ENCODE measurements around the gene CLEC16A.

CLEC16A gene

DNA sequence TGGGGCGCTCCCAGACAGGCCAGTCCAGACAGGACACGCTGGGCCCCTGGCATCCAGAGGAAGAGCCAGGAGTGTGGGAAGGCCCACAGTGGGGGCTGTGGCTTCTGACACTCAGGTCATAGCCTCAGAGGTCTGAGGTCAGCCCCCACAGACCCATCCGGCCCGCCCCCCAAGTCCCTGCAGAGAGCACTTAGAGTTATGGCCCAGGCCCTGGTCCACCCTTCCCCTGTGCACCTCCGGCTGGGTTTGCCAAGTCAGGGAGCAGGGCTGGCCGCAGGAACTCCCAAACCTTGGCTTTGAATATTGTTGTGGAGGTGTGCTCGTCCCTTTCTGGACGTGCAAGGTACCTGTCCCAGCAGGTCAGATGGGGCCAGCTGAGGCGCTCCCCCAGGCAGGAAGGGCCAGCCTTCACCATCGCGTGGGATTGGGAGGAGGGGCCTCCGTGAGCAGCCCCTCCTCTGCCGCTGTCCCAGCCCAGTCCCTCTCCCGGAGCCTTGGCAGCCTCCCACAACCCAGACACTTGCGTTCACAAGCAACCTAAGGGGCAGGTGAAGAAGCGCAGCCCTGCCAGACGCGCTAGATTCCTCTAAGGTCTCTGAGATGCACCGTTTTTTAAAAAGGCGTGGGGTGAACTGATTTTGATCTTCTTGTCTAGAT, 237.0 kb downstream of the CLEC16A start:
- no peak for DNase-seq (ENCODE audit: low spot score)

DNA sequence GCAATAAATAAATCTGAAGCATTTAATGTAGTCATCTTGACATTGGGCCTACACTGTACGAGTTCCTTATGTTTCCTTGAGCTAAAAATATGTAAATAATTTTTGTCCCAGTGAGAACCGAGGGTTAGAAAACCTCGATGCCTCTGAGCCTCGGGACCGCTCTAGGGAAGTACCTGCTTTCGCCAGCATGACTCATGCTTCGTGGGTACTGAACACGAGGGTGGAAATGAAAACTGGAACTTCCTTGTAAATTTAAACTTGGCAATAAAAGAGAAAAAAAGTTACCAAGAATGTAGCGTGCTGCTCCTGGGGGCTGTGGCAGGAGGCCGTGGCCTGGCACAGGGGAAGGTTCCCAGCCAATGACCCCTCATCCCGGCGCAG, 237.5 kb downstream of the CLEC16A start:
- no peak for DNase-seq (ENCODE audit: low spot score)

GRCh38 chr16:11182411-11182810, 238.0 kb downstream of the CLEC16A start:
- DNase-seq (ENCODE audit: low spot score) = no peak

GRCh38 chr16:11183035-11183812, 238.9 kb downstream of the CLEC16A start:
- DNase-seq (ENCODE audit: low spot score) = no peak

DNA sequence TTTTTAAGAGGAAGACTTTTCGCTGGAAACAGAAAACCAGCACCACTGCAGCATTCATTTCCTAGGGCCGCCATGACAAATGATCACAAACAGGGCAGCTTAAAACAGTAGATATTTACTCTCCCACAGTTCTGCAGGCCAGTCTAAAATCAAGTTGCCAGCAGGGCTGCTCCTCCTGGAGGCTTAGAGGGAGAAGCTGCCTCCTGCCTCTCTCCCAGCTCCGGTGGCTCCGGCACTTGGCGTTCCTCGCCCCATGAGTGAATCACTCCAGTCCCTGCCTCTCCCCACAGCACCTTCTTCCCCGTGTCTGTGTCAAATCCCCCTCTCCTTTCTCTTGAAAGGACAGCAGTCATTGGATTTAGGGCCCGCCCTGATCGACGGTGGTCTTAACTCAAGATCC, 239.6 kb downstream of the CLEC16A start:
- no peak for DNase-seq (ENCODE audit: low spot score)

- DNase-seq (ENCODE audit: low spot score) = no peak
These were observed 243.2 kb downstream of the CLEC16A start for GRCh38 chr16:11187522-11188023.

- DNase-seq (ENCODE audit: low spot score) = no peak
These were observed 244.7 kb downstream of the CLEC16A start for GRCh38 chr16:11188801-11189740.

- DNase-seq (ENCODE audit: low spot score) = peak; percentile 53
These were observed 246.5 kb downstream of the CLEC16A start for GRCh38 chr16:11190588-11191560.

- DNase-seq (ENCODE audit: low spot score) = no peak
These were observed 247.3 kb downstream of the CLEC16A start for GRCh38 chr16:11191665-11192064.

- no peak for DNase-seq (ENCODE audit: low spot score)
These were observed 249.1 kb downstream of the CLEC16A start for GRCh38 chr16:11193494-11193893.

DNA sequence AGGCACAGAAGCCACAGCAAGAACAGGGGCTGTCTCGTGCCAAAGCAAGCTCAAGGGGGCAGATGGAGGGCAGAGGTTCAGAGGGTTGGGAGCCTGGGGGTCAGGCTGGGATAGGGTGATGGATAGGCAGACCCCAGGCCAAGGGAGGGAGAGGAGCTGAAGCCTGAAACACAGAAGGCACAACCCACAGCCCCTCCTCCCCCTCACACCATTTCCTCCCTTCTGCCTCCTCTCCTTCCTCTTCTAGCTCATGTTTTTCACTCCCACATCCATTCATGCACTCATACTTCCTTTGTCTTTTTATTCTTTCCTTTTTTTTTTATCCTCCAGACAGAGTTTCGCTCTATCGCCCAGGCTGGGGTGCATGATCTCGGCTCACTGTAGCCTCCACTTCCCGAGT, 250.5 kb downstream of the CLEC16A start:
- DNase-seq (ENCODE audit: low spot score) = no peak

GRCh38 chr16:11196286-11196828, 252.0 kb downstream of the CLEC16A start:
- no peak for DNase-seq (ENCODE audit: low spot score)

DNA sequence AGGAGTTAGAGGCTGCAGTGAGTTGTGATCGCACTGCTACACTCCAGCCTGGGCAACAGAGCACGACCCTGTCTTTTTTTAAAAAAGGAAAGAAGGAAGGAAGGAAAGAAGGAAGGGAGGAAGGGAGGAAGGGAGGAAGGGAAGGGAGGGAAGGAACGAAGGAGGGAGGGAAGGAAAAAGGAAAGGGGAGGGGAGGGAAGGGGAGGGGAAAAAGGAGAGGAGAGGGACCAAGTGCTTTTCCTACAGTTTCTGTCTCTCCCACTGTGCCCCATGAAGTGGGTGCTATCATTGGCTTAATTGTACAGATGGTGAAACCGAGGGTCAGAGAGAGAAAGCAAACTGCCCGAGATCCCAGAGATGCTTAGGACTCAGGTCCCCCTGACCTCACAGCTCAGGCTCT, 254.0 kb downstream of the CLEC16A start:
- no peak for DNase-seq (ENCODE audit: low spot score)

- DNase-seq (ENCODE audit: low spot score) = no peak
These were observed 254.5 kb downstream of the CLEC16A start for GRCh38 chr16:11198828-11199227.

DNA sequence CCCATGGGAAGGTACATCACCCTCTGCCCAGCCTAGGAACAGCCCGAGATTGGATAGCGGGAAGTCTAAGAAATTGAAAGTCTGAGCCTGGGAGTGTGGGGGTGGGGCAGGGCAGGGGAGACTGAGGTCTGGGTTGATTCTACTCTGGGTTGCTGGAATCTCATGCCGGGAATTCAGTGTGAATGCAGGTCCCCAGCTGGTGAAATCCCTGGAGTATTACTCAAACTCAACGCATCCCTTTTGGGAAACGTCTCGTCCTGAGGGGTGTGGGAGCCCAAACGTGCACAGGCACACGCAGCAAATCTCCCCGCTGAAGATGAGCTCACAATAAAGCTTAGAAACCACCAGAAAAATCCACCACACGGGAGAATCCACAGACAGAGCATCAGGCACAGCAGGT, 256.2 kb downstream of the CLEC16A start:
- no peak for DNase-seq (ENCODE audit: low spot score)

GRCh38 chr16:11201498-11202259, 257.3 kb downstream of the CLEC16A start:
- DNase-seq (ENCODE audit: low spot score) = peak; percentile 78

DNA sequence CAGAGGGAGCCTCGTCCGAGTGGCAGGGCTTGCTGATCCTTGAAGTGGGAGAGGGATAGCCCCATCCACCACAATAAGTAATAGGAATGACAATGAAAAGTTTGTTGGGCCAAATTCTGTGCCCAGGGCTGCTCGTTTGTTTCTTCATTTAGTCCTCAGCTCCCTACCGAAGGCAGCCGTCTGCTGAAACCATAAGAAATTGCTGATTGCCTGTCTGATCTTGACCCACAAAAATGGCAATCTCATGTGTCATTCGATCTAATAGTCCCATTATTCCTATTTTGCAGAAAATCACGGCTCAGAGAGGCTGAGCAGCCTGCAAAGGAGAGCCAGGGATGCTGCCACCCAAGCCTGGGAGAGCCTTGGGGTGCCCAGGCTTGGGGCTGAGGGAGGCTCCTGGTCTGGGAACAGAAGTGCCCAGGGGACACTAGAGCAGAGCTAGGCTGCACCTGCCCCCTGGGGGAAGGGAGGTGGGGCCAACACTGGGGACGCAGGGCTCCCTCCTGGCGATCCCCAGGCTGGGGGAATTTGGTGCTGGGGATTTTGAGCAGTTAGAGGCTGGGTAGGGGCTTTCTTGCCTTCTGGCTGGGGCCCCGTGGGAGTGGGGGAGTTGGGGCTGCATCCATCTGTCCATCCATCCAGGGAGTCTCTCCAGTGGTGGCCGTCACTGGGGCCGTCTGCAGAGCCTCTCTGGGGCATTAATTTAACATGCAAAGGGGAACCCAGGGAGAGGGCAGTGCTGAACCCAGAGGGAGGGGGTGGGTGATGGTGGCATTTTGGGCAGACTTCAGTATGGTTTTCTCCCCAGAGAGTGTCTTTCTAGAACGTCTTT, 258.1 kb downstream of the CLEC16A start:
- peak; percentile 41 for DNase-seq (ENCODE audit: low spot score)

GRCh38 chr16:11203111-11203623, 258.8 kb downstream of the CLEC16A start:
- DNase-seq (ENCODE audit: low spot score) = no peak

- no peak for DNase-seq (ENCODE audit: low spot score)
These were observed 260.2 kb downstream of the CLEC16A start for GRCh38 chr16:11204513-11205047.
